Measurements from ENCODE around the gene DNAH7. TPM values are rescaled to one million over a fixed set of nuclear protein-coding genes. Genes with fewer than 3 reads are reported as not detected.

The DNAH7 gene
- polyA plus RNA-seq, 1 experiment: 1.2 TPM

GRCh38 chr2:195768431-195768830 is 300.2 kb downstream of the DNAH7 start:
- Histone ChIP-seq H3K9me3 (ENCODE audit: control insufficient read depth, insufficient read depth, low read length) (0 out of 2 replicates have a peak, but pooled peaks cover 4% of the 10 kb centered on the region), H3K4me3 (ENCODE audit: low read depth, low read length) (no peak overlapping the region), H3K27me3 (ENCODE audit: control insufficient read depth, insufficient read depth, low read length) (no peaks in the 10 kb centered on the region), H3K27ac (ENCODE audit: low read depth, low read length) (no peak overlapping the region)
- no peak for DNase-seq (ENCODE audit: low read depth, low spot score)
- TF ChIP-seq CTCF (IDR thresholded peaks at IDR 0.05; ENCODE audit: low read depth, low read length): no peak
- POLR2A ChIA-PET: no interaction called here
- CTCF ChIA-PET: no interaction called here

GRCh38 chr2:195766691-195767090 is 301.9 kb downstream of the DNAH7 start:
- Histone ChIP-seq H3K27ac (ENCODE audit: low read depth, low read length) (no peak overlapping the region), H3K4me3 (ENCODE audit: low read depth, low read length) (no peak overlapping the region), H3K9me3 (ENCODE audit: control insufficient read depth, insufficient read depth, low read length) (0 out of 2 replicates have a peak, but pooled peaks cover 4% of the 10 kb centered on the region), H3K27me3 (ENCODE audit: control insufficient read depth, insufficient read depth, low read length) (no peaks in the 10 kb centered on the region)
- POLR2A ChIA-PET: no interaction called here
- CTCF ChIA-PET: interaction anchor here (0.9 kb wide), 1 partner anchor 302 kb away, joined by 3 read pairs; the partner anchor contains the start of gene DNAH7
- DNase-seq (ENCODE audit: low read depth, low spot score): no peak
- no peak for TF ChIP-seq CTCF (IDR thresholded peaks at IDR 0.05; ENCODE audit: low read depth, low read length)

- H3K27me3 ChIP-seq (ENCODE audit: control insufficient read depth, insufficient read depth, low read length): no peaks in the 10 kb centered on the region
- TF ChIP-seq CTCF (IDR thresholded peaks at IDR 0.05; ENCODE audit: low read depth, low read length): no peak
- DNase-seq (ENCODE audit: low read depth, low spot score): no peak
- H3K4me3 ChIP-seq (ENCODE audit: low read depth, low read length): no peak overlapping the region
- ChIA-PET CTCF (no interaction called here), POLR2A (no interaction called here)
- no peak overlapping the region for H3K27ac ChIP-seq (ENCODE audit: low read depth, low read length)
- H3K9me3 ChIP-seq (ENCODE audit: control insufficient read depth, insufficient read depth, low read length): peaks cover 2% of the 10 kb centered on the region; the same call in 1 of the 2 replicates
Measured at GRCh38 chr2:195763866-195764265, 304.8 kb downstream of the DNAH7 start.

GRCh38 chr2:195759877-195760276 is 308.8 kb downstream of the DNAH7 start:
- no peaks in the 10 kb centered on the region for H3K27me3 ChIP-seq (ENCODE audit: control insufficient read depth, insufficient read depth, low read length)
- ChIA-PET CTCF (no interaction called here), POLR2A (no interaction called here)
- no peaks in the 10 kb centered on the region; the same call in 1 of the 2 replicates for H3K9me3 ChIP-seq (ENCODE audit: control insufficient read depth, insufficient read depth, low read length)
- H3K4me3 ChIP-seq (ENCODE audit: low read depth, low read length): no peak overlapping the region
- no peak for TF ChIP-seq CTCF (IDR thresholded peaks at IDR 0.05; ENCODE audit: low read depth, low read length)
- no peak for DNase-seq (ENCODE audit: low read depth, low spot score)
- no peak overlapping the region for H3K27ac ChIP-seq (ENCODE audit: low read depth, low read length)

- Histone ChIP-seq H3K9me3 (ENCODE audit: control insufficient read depth, insufficient read depth, low read length) (no peaks in the 10 kb centered on the region; the same call in 1 of the 2 replicates), H3K4me3 (ENCODE audit: low read depth, low read length) (no peak overlapping the region), H3K27me3 (ENCODE audit: control insufficient read depth, insufficient read depth, low read length) (no peaks in the 10 kb centered on the region), H3K27ac (ENCODE audit: low read depth, low read length) (no peak overlapping the region)
- no peak for TF ChIP-seq CTCF (IDR thresholded peaks at IDR 0.05; ENCODE audit: low read depth, low read length)
- DNase-seq (ENCODE audit: low read depth, low spot score): no peak
- POLR2A ChIA-PET: no interaction called here
- CTCF ChIA-PET: no interaction called here
Measured at GRCh38 chr2:195758846-195759245, 309.8 kb downstream of the DNAH7 start.
